Neural progenitor cell (in vitro differentiated cells): ENCODE measurements around the gene RBM17. TPM values are rescaled to one million over a fixed set of nuclear protein-coding genes. Genes with fewer than 3 reads are reported as not detected.

Experiments used
- DNase-seq: peaks from one replicate; pipeline ENCODE4 v3.0.0-alpha.2; 2016; ENCODE audit warnings: low spot score
- H2AFZ ChIP-seq: fragments of 200-600 bp; sonication (generic); replicated peaks from 2 replicates; pipeline ENCODE4 v1.6.1; 2016; ENCODE audit warnings: antibody characterized with exemption
- H3F3A ChIP-seq: fragments of 200-600 bp; sonication (generic); 2 replicates; pipeline ENCODE4 v1.6.1; 2016; ENCODE audit warnings: antibody characterized with exemption, low read depth
- H3K27ac ChIP-seq: fragments of 200-600 bp; sonication (generic); 2 replicates; pipeline ENCODE4 v1.5.1; 2016; ENCODE audit warnings: mild to moderate bottlenecking
- H3K27me3 ChIP-seq: fragments of 200-600 bp; sonication (generic); 2 replicates; pipeline ENCODE4 v1.6.1; 2016; ENCODE audit warnings: mild to moderate bottlenecking, moderate library complexity
- H3K36me3 ChIP-seq: fragments of 200-600 bp; sonication (generic); 2 replicates; pipeline ENCODE4 v1.5.1; 2016
- H3K4me1 ChIP-seq: fragments of 200-600 bp; sonication (generic); 2 replicates; pipeline ENCODE4 v1.6.1; 2016; ENCODE audit warnings: mixed run types
- H3K4me2 ChIP-seq: fragments of 200-600 bp; sonication (generic); 2 replicates; pipeline ENCODE4 v1.6.1; 2016
- H3K4me3 ChIP-seq: fragments of 200-600 bp; sonication (generic); 2 replicates; pipeline ENCODE4 v1.5.1; 2016
- H3K79me2 ChIP-seq: fragments of 200-600 bp; sonication (generic); 2 replicates; pipeline ENCODE4 v1.6.1; 2016; ENCODE audit warnings: low read depth
- H3K9ac ChIP-seq: fragments of 200-600 bp; sonication (generic); 2 replicates; pipeline ENCODE4 v1.6.1; 2016
- H3K9me3 ChIP-seq: fragments of 200-600 bp; sonication (generic); 2 replicates; pipeline ENCODE4 v1.5.1; 2016; ENCODE audit warnings: low read depth
- H4K20me1 ChIP-seq: fragments of 200-600 bp; sonication (generic); 2 replicates; pipeline ENCODE4 v1.6.1; 2016; ENCODE audit warnings: low read depth
- H3K27ac Mint-ChIP-seq: 3 replicates; pipeline ENCODE4 v1.8.0; 2021; ENCODE audit warnings: mixed read lengths
- H3K27me3 Mint-ChIP-seq: 2 replicates; pipeline ENCODE4 v1.8.0; 2022; ENCODE audit warnings: low read depth, mild to moderate bottlenecking, inconsistent platforms, moderate library complexity, mixed read lengths; ENCODE audit not compliant: insufficient read depth
- H3K36me3 Mint-ChIP-seq: 3 replicates; pipeline ENCODE4 v1.8.0; 2021; ENCODE audit warnings: mixed read lengths
- H3K4me1 Mint-ChIP-seq: 3 replicates; pipeline ENCODE4 v1.8.0; 2021; ENCODE audit warnings: mixed read lengths
- H3K4me3 Mint-ChIP-seq: 3 replicates; pipeline ENCODE4 v1.8.0; 2021; ENCODE audit warnings: mild to moderate bottlenecking, moderate library complexity, mixed read lengths
- H3K9me3 Mint-ChIP-seq: 3 replicates; pipeline ENCODE4 v1.8.0; 2020; ENCODE audit warnings: mixed read lengths
- EZH2 ChIP-seq: fragments of 200-600 bp; sonication (generic); IDR thresholded peaks from 2 replicates; pipeline ENCODE4 v1.6.1; 2017; ENCODE audit warnings: antibody characterized with exemption, mild to moderate bottlenecking, moderate library complexity
- EZH2phosphoT487 ChIP-seq: fragments of 200-600 bp; sonication (generic); IDR thresholded peaks from 2 replicates; pipeline ENCODE4 v1.6.1; 2017; ENCODE audit warnings: antibody characterized with exemption
- total RNA-seq: library from RNA; depleted of rRNA; stranded (reverse); fragments of >200 nt; gene quantifications from 2 replicates; pipeline ENCODE4 v1.2.3, GENCODE V29; 2015; ENCODE audit warnings: low replicate concordance
- TF ChIP-seq, protein P1 (sequence below): fragments of 200-600 bp; sonication (generic); IDR thresholded peaks from 2 replicates; pipeline ENCODE4 v1.5.1; 2017; ENCODE audit warnings: antibody characterized with exemption, mild to moderate bottlenecking

The RBM17 gene
- total RNA-seq, 1 donor from 2014 or later: 73.6 TPM

DNA sequence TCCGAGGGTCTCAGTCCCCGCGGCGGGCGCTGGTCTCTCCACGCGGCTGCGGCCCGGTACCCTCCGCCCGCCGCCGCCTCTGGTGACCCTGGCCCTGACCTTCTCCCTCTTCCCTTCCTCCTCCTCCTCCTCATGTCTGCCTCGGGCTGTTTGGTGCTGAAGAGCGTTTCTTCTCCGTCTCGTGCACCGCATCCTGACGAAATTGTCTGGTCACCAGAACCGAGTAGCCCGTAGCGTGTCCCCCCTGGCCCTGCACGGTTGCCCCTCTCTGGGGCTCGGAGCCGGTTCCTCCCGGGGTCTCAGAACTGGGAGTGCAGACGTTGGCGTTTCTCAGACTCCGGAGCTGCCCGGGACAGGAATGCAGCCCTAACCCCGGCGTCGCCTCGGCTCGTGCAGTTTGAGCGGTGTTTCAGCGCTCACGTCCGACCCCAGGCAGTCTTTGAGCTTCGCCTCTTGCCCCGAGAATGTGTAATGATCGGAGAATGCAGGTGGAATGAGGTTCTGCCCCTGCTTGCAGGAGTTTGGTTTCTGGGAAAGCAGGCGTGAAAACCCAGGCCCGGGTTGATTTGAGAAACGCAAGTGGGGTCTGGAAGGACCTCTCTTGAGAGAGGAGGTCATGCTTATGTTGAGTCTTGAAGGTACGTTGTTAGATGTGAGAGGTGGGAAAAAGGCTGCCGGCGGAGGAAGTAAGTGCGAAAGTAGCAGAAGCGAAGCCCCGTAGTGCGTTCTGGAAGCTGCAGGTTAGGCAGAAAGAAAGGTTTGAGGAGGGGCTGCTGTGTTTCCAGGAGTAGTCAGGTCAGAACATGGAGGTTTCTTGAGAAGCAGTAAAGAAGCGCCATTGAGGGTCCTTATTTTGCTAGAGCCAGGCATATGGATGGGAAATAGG, 743 bp downstream of the RBM17 start:
- Histone ChIP-seq H2AFZ (peak overlapping the region; percentile 27), H3K9ac (peak overlapping the region; percentile 90), H3K27me3 (no peaks in the 10 kb centered on the region), H3F3A (no peaks in the 10 kb centered on the region), H3K4me2 (peak overlapping the region; percentile 97), H3K4me1 (peaks cover 15% of the 10 kb centered on the region), H3K4me3 (peak overlapping the region; percentile 97), H3K36me3 (no peaks in the 10 kb centered on the region), H4K20me1 (peaks cover 55% of the 10 kb centered on the region), H3K9me3 (no peaks in the 10 kb centered on the region), H3K79me2 (peaks cover 55% of the 10 kb centered on the region), H3K27ac (no peak overlapping the region)
- Mint-ChIP-seq H3K36me3 (peaks cover 15% of the 10 kb centered on the region), H3K27me3 (peaks cover 12% of the 10 kb centered on the region), H3K4me1 (peaks cover 41% of the 10 kb centered on the region), H3K27ac (peak overlapping the region; percentile 89), H3K4me3 (peak overlapping the region; percentile 95), H3K9me3 (peaks cover 7% of the 10 kb centered on the region)
- peak; percentile 76 for DNase-seq
- TF ChIP-seq EZH2phosphoT487 (no peak), EZH2 (no peak)
- TF ChIP-seq, protein P1, sequence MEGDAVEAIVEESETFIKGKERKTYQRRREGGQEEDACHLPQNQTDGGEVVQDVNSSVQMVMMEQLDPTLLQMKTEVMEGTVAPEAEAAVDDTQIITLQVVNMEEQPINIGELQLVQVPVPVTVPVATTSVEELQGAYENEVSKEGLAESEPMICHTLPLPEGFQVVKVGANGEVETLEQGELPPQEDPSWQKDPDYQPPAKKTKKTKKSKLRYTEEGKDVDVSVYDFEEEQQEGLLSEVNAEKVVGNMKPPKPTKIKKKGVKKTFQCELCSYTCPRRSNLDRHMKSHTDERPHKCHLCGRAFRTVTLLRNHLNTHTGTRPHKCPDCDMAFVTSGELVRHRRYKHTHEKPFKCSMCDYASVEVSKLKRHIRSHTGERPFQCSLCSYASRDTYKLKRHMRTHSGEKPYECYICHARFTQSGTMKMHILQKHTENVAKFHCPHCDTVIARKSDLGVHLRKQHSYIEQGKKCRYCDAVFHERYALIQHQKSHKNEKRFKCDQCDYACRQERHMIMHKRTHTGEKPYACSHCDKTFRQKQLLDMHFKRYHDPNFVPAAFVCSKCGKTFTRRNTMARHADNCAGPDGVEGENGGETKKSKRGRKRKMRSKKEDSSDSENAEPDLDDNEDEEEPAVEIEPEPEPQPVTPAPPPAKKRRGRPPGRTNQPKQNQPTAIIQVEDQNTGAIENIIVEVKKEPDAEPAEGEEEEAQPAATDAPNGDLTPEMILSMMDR: no peak

DNA sequence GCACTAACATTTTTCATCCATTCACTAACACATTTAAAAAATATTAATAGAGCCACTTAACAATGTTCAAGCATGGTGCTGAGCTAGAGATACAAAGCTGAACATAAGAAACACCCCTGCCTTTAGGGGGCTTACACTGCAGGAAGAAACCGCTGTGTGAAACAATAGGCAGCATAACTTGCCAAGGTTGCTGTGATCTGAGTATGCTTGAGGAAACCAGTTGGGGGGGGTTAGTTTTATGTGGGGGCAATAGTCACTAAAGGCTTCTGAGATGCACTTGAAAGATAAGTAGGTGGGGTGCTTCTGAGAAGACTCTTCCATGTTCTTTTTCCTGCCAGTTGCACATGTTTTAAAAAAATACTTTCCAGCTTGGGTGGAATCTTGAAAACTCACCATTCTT, 2.8 kb downstream of the RBM17 start:
- peaks cover 20% of the 10 kb centered on the region for H3K36me3 Mint-ChIP-seq
- H3K27ac ChIP-seq: no peak overlapping the region
- H3K27ac Mint-ChIP-seq: no peak overlapping the region
- H3F3A ChIP-seq: peaks cover 6% of the 10 kb centered on the region
- no peaks in the 10 kb centered on the region for H3K27me3 ChIP-seq
- peaks cover 7% of the 10 kb centered on the region for H3K9me3 Mint-ChIP-seq
- H2AFZ ChIP-seq: no peak overlapping the region
- H3K4me3 Mint-ChIP-seq: peak overlapping the region; percentile 56
- peaks cover 54% of the 10 kb centered on the region for H3K4me1 Mint-ChIP-seq
- H3K79me2 ChIP-seq: peaks cover 75% of the 10 kb centered on the region
- peak overlapping the region; percentile 46 for H3K4me2 ChIP-seq
- TF ChIP-seq EZH2 (no peak), EZH2phosphoT487 (no peak)
- TF ChIP-seq, protein P1: no peak
- DNase-seq: peak; percentile 22
- H3K9me3 ChIP-seq: no peaks in the 10 kb centered on the region
- no peaks in the 10 kb centered on the region for H3K36me3 ChIP-seq
- H3K27me3 Mint-ChIP-seq: peaks cover 7% of the 10 kb centered on the region
- H3K4me3 ChIP-seq: no peak overlapping the region
- peaks cover 76% of the 10 kb centered on the region for H4K20me1 ChIP-seq
- H3K4me1 ChIP-seq: peaks cover 16% of the 10 kb centered on the region
- H3K9ac ChIP-seq: no peak overlapping the region

DNA sequence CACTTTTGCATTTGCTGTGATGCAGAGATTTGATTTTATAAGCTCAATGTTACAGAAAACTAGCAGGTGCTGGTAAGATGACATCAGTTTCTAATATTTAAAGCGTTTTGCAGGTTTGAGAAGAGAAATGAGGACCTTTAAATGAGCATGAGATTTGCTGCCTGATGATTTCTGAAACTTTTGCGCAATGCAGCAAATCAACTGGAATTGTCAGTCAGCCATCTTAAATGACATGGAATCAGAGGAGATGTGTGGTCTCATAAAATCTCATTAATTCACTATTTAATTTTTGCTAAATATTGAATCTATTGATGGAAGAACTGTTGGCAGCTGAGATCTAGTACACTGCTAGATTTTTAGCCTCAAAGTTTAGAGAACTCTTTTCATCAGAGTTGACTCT, 3.9 kb downstream of the RBM17 start:
- Mint-ChIP-seq H3K36me3 (peaks cover 25% of the 10 kb centered on the region), H3K4me3 (no peak overlapping the region), H3K27ac (no peak overlapping the region), H3K9me3 (peaks cover 7% of the 10 kb centered on the region), H3K4me1 (peaks cover 54% of the 10 kb centered on the region), H3K27me3 (peaks cover 8% of the 10 kb centered on the region)
- Histone ChIP-seq H3K27ac (no peak overlapping the region), H3K4me2 (no peak overlapping the region), H4K20me1 (peaks cover 87% of the 10 kb centered on the region), H3F3A (peaks cover 11% of the 10 kb centered on the region), H3K4me1 (peaks cover 23% of the 10 kb centered on the region), H3K79me2 (peaks cover 86% of the 10 kb centered on the region), H2AFZ (no peak overlapping the region), H3K9me3 (no peaks in the 10 kb centered on the region), H3K27me3 (no peaks in the 10 kb centered on the region), H3K36me3 (no peaks in the 10 kb centered on the region), H3K9ac (no peak overlapping the region), H3K4me3 (no peak overlapping the region)
- no peak for DNase-seq
- no peak for TF ChIP-seq EZH2phosphoT487
- TF ChIP-seq, protein P1: no peak
- TF ChIP-seq EZH2: no peak
